Upper lobe of right lung (tissue), 1 donor: ENCODE results near the gene KCNT1. TPM values are rescaled to one million over a fixed set of nuclear protein-coding genes. Genes with fewer than 3 reads are reported as not detected.

ENCODE experiments used
- ATAC-seq: fragments of 200-7000 bp; cut with Tn5 transposase; one replicate; pipeline ENCODE4 v1.9.1; 2020; ENCODE audit warnings: mild to moderate bottlenecking, moderate library complexity
- DNase-seq: peaks from one replicate; pipeline ENCODE4 v3.0.0-alpha.2; 2020
- H3K27ac ChIP-seq: fragments of 200-600 bp; one replicate; pipeline ENCODE4 v1.8.0; 2022
- H3K27me3 ChIP-seq: fragments of 200-600 bp; one replicate; pipeline ENCODE4 v1.8.0; 2022; ENCODE audit warnings: mild to moderate bottlenecking
- H3K36me3 ChIP-seq: fragments of 200-600 bp; one replicate; pipeline ENCODE4 v1.8.0; 2022
- H3K4me1 ChIP-seq: fragments of 200-600 bp; one replicate; pipeline ENCODE4 v1.8.0; 2022
- H3K4me3 ChIP-seq: fragments of 200-600 bp; one replicate; pipeline ENCODE4 v1.8.0; 2022; ENCODE audit warnings: mild to moderate bottlenecking
- H3K9me3 ChIP-seq: fragments of 200-600 bp; one replicate; pipeline ENCODE4 v1.8.0; 2022
- CTCF ChIP-seq: fragments of 200-600 bp; IDR thresholded peaks from one replicate; pipeline ENCODE4 v1.8.0; 2022; ENCODE audit warnings: antibody characterized with exemption
- intact Hi-C: fragments of 100-400 bp; cut with DNase I; formaldehyde crosslinking; loops from one replicate; pipeline ENCODE4 v1.11.0; 2022
- total RNA-seq: library from RNA; stranded (reverse); fragmentation: NEBNext Ultra II Directional; extraction: Animal tissue kit (Norgen Biotek cat#: 25700); gene quantifications from one replicate; pipeline ENCODE4 v1.2.1, GENCODE V29; 2021
- donor health status: DM: no; HTN: yes; CAD: no; lungs with severe emphysema.

Gene KCNT1
- total RNA-seq, 1 donor from 2014 or later = 0.29 TPM

- intact Hi-C loops = no loop called here
- no peak for ATAC-seq
- Histone ChIP-seq H3K27me3 (no peaks in the 10 kb centered on the region), H3K27ac (no peak overlapping the region), H3K9me3 (no peaks in the 10 kb centered on the region), H3K36me3 (no peaks in the 10 kb centered on the region), H3K4me1 (no peaks in the 10 kb centered on the region), H3K4me3 (no peak overlapping the region)
- DNase-seq = no peak
- no peak for TF ChIP-seq CTCF
These were observed 84.2 kb downstream of the KCNT1 start for GRCh38 chr9:135786146-135786690.

DNA sequence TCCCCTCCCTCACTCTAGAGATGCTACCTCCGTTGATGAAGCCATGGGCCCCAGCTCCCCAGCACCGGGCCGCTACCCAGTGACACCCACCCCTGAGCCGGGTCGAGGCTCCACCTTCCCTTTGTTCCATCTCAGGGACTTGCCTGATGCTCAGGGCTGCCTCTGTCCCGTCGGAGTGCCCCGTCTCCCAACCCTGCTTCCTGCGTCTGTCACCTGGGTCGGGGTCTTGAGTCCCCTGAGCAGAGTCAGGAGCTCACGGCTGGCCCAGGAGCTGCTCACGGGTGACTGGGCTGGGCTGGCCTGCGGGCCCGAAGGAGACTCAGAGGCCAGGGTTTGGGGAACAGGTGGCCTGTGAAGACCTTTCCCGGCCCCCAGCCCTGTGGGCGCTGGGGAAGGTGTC, 85.3 kb downstream of the KCNT1 start:
- no peaks in the 10 kb centered on the region for H3K9me3 ChIP-seq
- no peak for TF ChIP-seq CTCF
- no peak overlapping the region for H3K4me3 ChIP-seq
- no peaks in the 10 kb centered on the region for H3K4me1 ChIP-seq
- H3K27ac ChIP-seq = no peak overlapping the region
- DNase-seq = no peak
- ATAC-seq = no peak
- no peaks in the 10 kb centered on the region for H3K27me3 ChIP-seq
- H3K36me3 ChIP-seq = no peaks in the 10 kb centered on the region
- intact Hi-C loops = no loop called here

GRCh38 chr9:135787776-135788575, 86.0 kb downstream of the KCNT1 start:
- DNase-seq = no peak
- TF ChIP-seq CTCF = no peak
- intact Hi-C loops = no loop called here

DNA sequence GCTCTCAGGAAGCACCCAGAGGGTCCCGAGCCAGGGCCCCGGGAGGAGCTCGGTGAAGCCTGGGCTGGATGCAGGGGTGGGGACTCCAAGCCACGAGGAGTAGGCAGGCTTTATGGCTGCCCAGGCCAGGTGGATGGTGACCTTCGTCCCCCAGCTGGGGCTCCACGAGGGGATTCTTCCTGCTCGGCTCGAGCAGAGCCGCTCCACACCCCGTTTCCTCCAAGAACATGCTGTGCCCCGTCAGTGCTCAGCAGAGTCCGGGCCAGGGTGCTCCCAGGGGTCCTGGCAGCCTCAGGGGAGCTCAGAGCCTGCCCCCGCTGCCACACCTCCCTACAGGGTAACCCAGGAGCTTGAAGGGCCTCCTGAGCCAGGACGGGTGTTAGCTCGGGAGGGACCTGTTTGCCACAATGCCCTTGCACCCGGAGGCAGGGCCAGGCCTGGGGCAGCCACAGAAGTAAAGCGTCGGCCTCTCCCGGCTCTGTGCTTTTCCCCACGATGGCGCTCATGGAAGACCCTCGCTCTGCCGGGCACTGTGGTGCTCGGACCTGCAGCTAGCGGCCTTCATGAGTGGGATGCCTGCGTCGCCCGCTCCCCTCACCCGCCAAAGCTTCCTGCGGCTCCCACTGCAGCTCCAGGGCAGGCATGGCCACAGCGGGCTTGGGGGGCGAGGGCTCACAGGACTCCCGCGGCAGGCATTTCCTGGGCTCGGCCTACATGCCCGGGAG, 86.8 kb downstream of the KCNT1 start:
- H3K4me3 ChIP-seq = no peak overlapping the region
- no peak for TF ChIP-seq CTCF
- H3K36me3 ChIP-seq = no peaks in the 10 kb centered on the region
- no peak overlapping the region for H3K27ac ChIP-seq
- H3K27me3 ChIP-seq = no peaks in the 10 kb centered on the region
- no peak for ATAC-seq
- intact Hi-C loops = no loop called here
- H3K9me3 ChIP-seq = no peaks in the 10 kb centered on the region
- H3K4me1 ChIP-seq = no peaks in the 10 kb centered on the region
- no peak for DNase-seq

More at GRCh38 chr9:135787776-135788575, 86.0 kb downstream of the KCNT1 start:
- Histone ChIP-seq H3K27me3 (no peaks in the 10 kb centered on the region), H3K4me1 (no peaks in the 10 kb centered on the region), H3K4me3 (no peak overlapping the region), H3K27ac (no peak overlapping the region), H3K9me3 (no peaks in the 10 kb centered on the region), H3K36me3 (no peaks in the 10 kb centered on the region)
- no peak for ATAC-seq

- TF ChIP-seq CTCF = no peak
- no peak for ATAC-seq
- Histone ChIP-seq H3K27ac (no peak overlapping the region), H3K4me1 (no peaks in the 10 kb centered on the region), H3K4me3 (no peak overlapping the region), H3K9me3 (no peaks in the 10 kb centered on the region), H3K36me3 (no peaks in the 10 kb centered on the region), H3K27me3 (no peaks in the 10 kb centered on the region)
- DNase-seq = no peak
- intact Hi-C loops = no loop called here
These were observed 87.9 kb downstream of the KCNT1 start for GRCh38 chr9:135789838-135790291.
